SJCRH30 (cell line): ENCODE results near the gene PHLDA2. TPM values are rescaled to one million over a fixed set of nuclear protein-coding genes. Genes with fewer than 3 reads are reported as not detected.

Experiments
- DNase-seq, 2 experiments: peaks; one replicate each; pipeline ENCODE4 v3.0.0-alpha.2; 2015 to 2020
- H3K27ac ChIP-seq: fragments of 250-450 bp; sonication (Bioruptor Pico); 2 replicates; pipeline ENCODE4 v1.5.1; 2020; ENCODE audit warnings: mild to moderate bottlenecking, moderate library complexity
- H3K27me3 ChIP-seq: fragments of 250-450 bp; sonication (Bioruptor Pico); 2 replicates; pipeline ENCODE4 v1.5.1; 2020; ENCODE audit warnings: mild to moderate bottlenecking, moderate library complexity
- H3K36me3 ChIP-seq: fragments of 250-450 bp; sonication (Bioruptor Pico); 2 replicates; pipeline ENCODE4 v1.5.1; 2020; ENCODE audit warnings: mild to moderate bottlenecking, moderate library complexity
- H3K4me1 ChIP-seq: fragments of 250-450 bp; sonication (Bioruptor Pico); 2 replicates; pipeline ENCODE4 v1.5.1; 2020; ENCODE audit warnings: mild to moderate bottlenecking, moderate library complexity
- H3K4me3 ChIP-seq: fragments of 250-450 bp; sonication (Bioruptor Pico); 2 replicates; pipeline ENCODE4 v1.5.1; 2020; ENCODE audit warnings: mild to moderate bottlenecking, moderate library complexity
- H3K9me3 ChIP-seq: fragments of 250-450 bp; sonication (Bioruptor Pico); replicated peaks from 2 replicates; pipeline ENCODE4 v1.5.1; 2020; ENCODE audit warnings: mild to moderate bottlenecking, moderate library complexity
- total RNA-seq: library from RNA; depleted of rRNA; stranded (reverse); fragments of >200 nt; shearing (Covaris generic); gene quantifications from 2 replicates; pipeline ENCODE4 v1.2.3, GENCODE V29; 2014; rRNA removed

PHLDA2 gene
- total RNA-seq, 1 experiment from 2014 or later = not detected

GRCh38 chr11:2881076-2881980 lies 47.9 kb downstream of the PHLDA2 start:
- H3K27me3 ChIP-seq = no peaks in the 10 kb centered on the region
- H3K27ac ChIP-seq = no peak overlapping the region
- no peak overlapping the region for H3K4me3 ChIP-seq
- H3K36me3 ChIP-seq = no peaks in the 10 kb centered on the region
- no peaks in the 10 kb centered on the region for H3K9me3 ChIP-seq
- H3K4me1 ChIP-seq = no peaks in the 10 kb centered on the region
- no peak for DNase-seq

DNA sequence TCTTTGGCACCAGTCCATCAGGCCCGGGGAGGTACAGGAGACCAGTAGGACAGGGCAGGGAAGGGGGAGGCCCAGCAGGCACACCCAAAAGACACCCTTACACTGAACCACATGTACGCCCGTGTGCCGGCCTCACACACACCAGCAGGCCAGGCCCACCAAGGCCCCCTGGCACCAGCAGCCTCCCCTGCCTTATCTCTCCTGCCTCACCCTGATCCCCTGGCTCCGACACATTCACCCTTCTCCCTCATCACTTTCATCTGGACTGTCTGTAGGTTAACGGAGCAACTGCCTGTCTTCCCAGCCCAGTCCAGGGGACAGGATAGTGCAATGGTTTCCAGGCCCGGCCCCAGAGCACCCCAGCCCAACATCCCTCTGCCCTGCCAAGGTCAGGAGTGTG lies 48.6 kb downstream of the PHLDA2 start:
- H3K36me3 ChIP-seq = no peaks in the 10 kb centered on the region
- no peak overlapping the region for H3K27ac ChIP-seq
- H3K27me3 ChIP-seq = no peaks in the 10 kb centered on the region
- H3K4me1 ChIP-seq = no peaks in the 10 kb centered on the region
- no peak overlapping the region for H3K4me3 ChIP-seq
- DNase-seq = no peak
- no peaks in the 10 kb centered on the region for H3K9me3 ChIP-seq

GRCh38 chr11:2878782-2879181 lies 50.4 kb downstream of the PHLDA2 start:
- Histone ChIP-seq H3K27ac (no peak overlapping the region), H3K4me3 (no peak overlapping the region), H3K27me3 (no peaks in the 10 kb centered on the region), H3K9me3 (no peaks in the 10 kb centered on the region), H3K4me1 (no peaks in the 10 kb centered on the region), H3K36me3 (no peaks in the 10 kb centered on the region)
- no peak for DNase-seq

Other genes with a start within 250 kb of the PHLDA2 start
- 8.5 and 12.3 TPM in 2 replicates for gene KCNQ1OT1, start 229.4 kb downstream of the PHLDA2 start, total RNA-seq
- gene CDKN1C, start 43.6 kb downstream of the PHLDA2 start, total RNA-seq = not detected in 2 replicates
- gene NAP1L4, start 62.9 kb upstream of the PHLDA2 start, total RNA-seq = 135 and 168 TPM in 2 replicates
- gene CARS1, start 128.0 kb upstream of the PHLDA2 start, total RNA-seq = 25.0 and 32.0 TPM in 2 replicates
- 6.7 and 8.4 TPM in 2 replicates for gene OSBPL5, start 235.9 kb upstream of the PHLDA2 start, total RNA-seq